Thymus (tissue), 14 donors: Measurements from ENCODE around the gene CACNB1. TPM values are rescaled to one million over a fixed set of nuclear protein-coding genes. Genes with fewer than 3 reads are reported as not detected.

Source experiments
- DNase-seq, 9 donors: peaks; one replicate each; pipeline ENCODE4 v3.0.0-alpha.2; 2013; ENCODE audit warnings: low spot score in 9 of 9, low read depth in 6 of 9, missing footprints in 1 of 9
- H3K27ac ChIP-seq, 2 donors: one replicate each; pipeline ENCODE4 v1.5.1; 2013; ENCODE audit warnings: control low read depth in 1 of 2, low read depth in 1 of 2, low read length in 1 of 2, mild to moderate bottlenecking in 1 of 2, moderate library complexity in 1 of 2
- H3K27me3 ChIP-seq, 2 donors: one replicate each; pipeline ENCODE4 v1.5.1; 2013; ENCODE audit warnings: low read length in 1 of 2; ENCODE audit not compliant: control insufficient read depth in 2 of 2, insufficient read depth in 1 of 2
- H3K36me3 ChIP-seq, 2 donors: one replicate each; pipeline ENCODE4 v1.5.1; 2013; ENCODE audit warnings: low read length in 1 of 2, mild to moderate bottlenecking in 1 of 2, moderate library complexity in 1 of 2; ENCODE audit not compliant: control insufficient read depth in 2 of 2, insufficient read depth in 2 of 2
- H3K4me1 ChIP-seq, 2 donors: one replicate each; pipeline ENCODE4 v1.5.1; 2013; ENCODE audit warnings: low read length in 2 of 2; ENCODE audit not compliant: control insufficient read depth in 2 of 2, insufficient read depth in 2 of 2
- H3K4me3 ChIP-seq, 2 donors: one replicate each; pipeline ENCODE4 v1.5.1; 2013; ENCODE audit warnings: low read length in 2 of 2, control low read depth in 1 of 2, mild to moderate bottlenecking in 1 of 2
- H3K9me3 ChIP-seq, 2 donors: one replicate each; pipeline ENCODE4 v1.5.1; 2013; ENCODE audit warnings: low read length in 1 of 2, mild to moderate bottlenecking in 1 of 2; ENCODE audit not compliant: control insufficient read depth in 2 of 2, insufficient read depth in 1 of 2
- WGBS: extraction: QIAGEN DNeasy Blood & Tissue Kit; methylation state at CpG from one replicate; pipeline ENCODE4 v1.1.7; 2013; 5-methylcytosine and 5-hydroxymethylcytosine counted together
- long read RNA-seq, 10 donors: transcript quantifications; one replicate each; lab custom pipeline, GENCODE V29; 2026
- polyA plus RNA-seq: library from polyadenylated mRNA; stranded (reverse); fragments of 200-250 nt; gene quantifications from one replicate; pipeline ENCODE4 v1.2.3, GENCODE V29; 2013
- total RNA-seq: library from RNA; stranded (reverse); fragments of 120-200 nt; gene quantifications from one replicate; pipeline ENCODE4 v1.2.4, GENCODE V29; 2013
- donor health status: healthy.

Gene CACNB1
- total RNA-seq: 2.9 TPM
- polyA plus RNA-seq: 11.7 TPM
- long read RNA-seq, donor 1: 0 reads
- long read RNA-seq, donor 2: 0 reads
- long read RNA-seq, donor 3, partial matches to known transcripts: 4,002 of 6,423 reads
- long read RNA-seq, donor 3, other reads (novel, unspliced or antisense): 2,421 of 6,423 reads
- long read RNA-seq, donor 4, partial matches to known transcripts: 1,181 of 1,181 reads
- long read RNA-seq, donor 4, other reads (novel, unspliced or antisense): 0 of 1,181 reads
- long read RNA-seq, donor 5, partial matches to known transcripts: 7,045 of 10,199 reads
- long read RNA-seq, donor 5, other reads (novel, unspliced or antisense): 3,154 of 10,199 reads
- long read RNA-seq, donor 6, partial matches to known transcripts: 1,925 of 3,408 reads
- long read RNA-seq, donor 6, other reads (novel, unspliced or antisense): 1,483 of 3,408 reads
- long read RNA-seq, donor 7, partial matches to known transcripts: 5,814 of 8,206 reads
- long read RNA-seq, donor 7, other reads (novel, unspliced or antisense): 2,391 of 8,206 reads
- long read RNA-seq, donor 8, partial matches to known transcripts: 744 of 1,386 reads
- long read RNA-seq, donor 8, other reads (novel, unspliced or antisense): 642 of 1,386 reads
- long read RNA-seq, donor 9: 0 reads
- long read RNA-seq, donor 10, partial matches to known transcripts: 2,711 of 3,862 reads
- long read RNA-seq, donor 10, other reads (novel, unspliced or antisense): 1,151 of 3,862 reads

DNA sequence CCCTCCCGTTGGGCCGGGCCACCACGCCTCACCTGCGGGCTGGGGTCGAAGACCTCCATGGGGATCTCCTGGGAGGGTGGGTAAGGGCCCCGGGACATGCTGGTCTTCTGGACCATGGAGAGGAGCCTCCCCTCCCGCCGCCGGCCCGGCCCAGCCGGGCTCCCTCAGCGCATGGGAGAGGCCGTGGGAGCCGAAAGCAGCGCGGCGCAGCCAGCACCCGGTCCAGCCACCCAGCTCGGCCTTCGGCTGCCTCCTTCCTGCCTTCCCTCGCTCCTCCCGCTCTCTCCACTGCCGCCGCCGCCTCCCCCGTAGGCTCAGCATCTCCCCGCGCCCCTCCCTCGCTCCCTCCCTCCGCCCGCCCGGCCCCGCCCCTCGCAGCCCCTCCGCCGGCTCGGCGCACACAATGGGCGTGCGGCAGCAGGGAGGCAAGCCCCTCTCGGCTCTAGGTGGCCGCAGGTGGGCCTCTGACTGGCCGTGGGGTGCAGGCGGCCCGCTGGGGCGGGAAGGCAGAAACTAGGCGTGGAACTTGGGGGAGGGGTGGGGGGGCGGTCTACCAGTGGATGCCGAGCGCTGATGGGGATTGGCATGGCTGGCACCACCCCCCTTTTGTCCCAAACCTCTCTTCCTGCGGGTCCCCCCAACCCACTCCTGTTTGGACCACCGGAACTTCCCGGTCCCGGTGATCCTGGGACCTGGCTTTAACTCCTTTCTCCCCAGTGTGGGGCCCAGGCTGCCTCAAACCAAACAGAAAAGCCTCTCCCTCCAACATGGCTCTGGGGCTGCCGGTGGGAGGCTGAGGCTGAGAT, at the start of gene CACNB1:
Gene CACNB1, minus strand, starts transcription at position 290 of the 806 bp plus-strand sequence. Its CDS starts 174 bp downstream, at position 116.
- peak in 4 of 9 donors; percentile 69 to 86 (median 72) for DNase-seq
- no peaks in the 10 kb centered on the region for H3K27me3 ChIP-seq
- no peaks in the 10 kb centered on the region for H3K9me3 ChIP-seq
- peaks cover 31 to 64% of the 10 kb centered on the region in 2 donors for H3K4me1 ChIP-seq
- H3K27ac ChIP-seq: peak within 1 kb of the TSS; percentile 64 to 96
- 2% methylated on average over 55 of the region's 55 CpGs for WGBS
- H3K36me3 ChIP-seq: peaks cover 28 to 29% of the 10 kb centered on the region in 2 donors
- peak within 1 kb of the TSS; percentile 78 to 88 for H3K4me3 ChIP-seq

DNA sequence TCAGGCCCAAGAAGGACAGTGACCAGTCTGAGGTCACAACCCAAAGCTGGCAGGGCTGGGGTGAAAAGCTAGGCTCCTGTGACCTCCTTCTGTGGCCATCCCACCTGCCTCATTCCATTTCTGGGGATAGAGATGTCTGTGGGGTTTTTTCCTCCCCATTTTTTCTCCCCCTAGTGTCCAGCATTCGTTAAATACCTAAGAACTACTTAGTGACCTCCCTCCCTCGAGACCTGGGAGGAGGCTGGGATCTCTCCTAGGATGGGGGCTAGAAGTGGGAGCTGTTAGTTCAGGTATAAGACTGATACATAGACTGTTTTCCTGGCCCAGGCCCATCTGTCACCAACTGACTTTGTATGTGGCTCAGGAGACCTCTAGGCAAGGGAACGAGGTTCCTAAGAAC, 48.8 kb upstream of the CACNB1 start:
- no peak for DNase-seq
- 71% methylated on average over 3 of the region's 3 CpGs for WGBS
- peaks cover 0 to 11% of the 10 kb centered on the region in 2 donors for H3K4me1 ChIP-seq

GRCh38 chr17:39244600-39245570, 47.4 kb upstream of the CACNB1 start:
- 53% methylated on average over 6 of the region's 6 CpGs for WGBS

More for the DNA sequence above, 48.8 kb upstream of the CACNB1 start:
- H3K9me3 ChIP-seq: no peaks in the 10 kb centered on the region
- H3K4me3 ChIP-seq: no peak overlapping the region
- no peak overlapping the region for H3K27ac ChIP-seq
- peaks cover 0 to 9% of the 10 kb centered on the region in 2 donors for H3K27me3 ChIP-seq
- peaks cover under 1 to 3% of the 10 kb centered on the region in 2 donors for H3K36me3 ChIP-seq

GRCh38 chr17:39244016-39244599, 46.6 kb upstream of the CACNB1 start:
- peaks cover 0 to 3% of the 10 kb centered on the region in 2 donors for H3K36me3 ChIP-seq
- peak in 2 of 9 donors; percentile 16 to 25 for DNase-seq
- H3K9me3 ChIP-seq: no peaks in the 10 kb centered on the region
- peaks cover 0 to 9% of the 10 kb centered on the region in 2 donors for H3K27me3 ChIP-seq
- peaks cover 4 to 16% of the 10 kb centered on the region in 2 donors for H3K4me1 ChIP-seq
- no peak overlapping the region for H3K4me3 ChIP-seq
- WGBS: 38% methylated on average over 11 of the region's 11 CpGs
- H3K27ac ChIP-seq: no peak overlapping the region

More at GRCh38 chr17:39244600-39245570, 47.4 kb upstream of the CACNB1 start:
- H3K36me3 ChIP-seq: peaks cover 0 to 3% of the 10 kb centered on the region in 2 donors
- DNase-seq: peak; percentile 60 to 91 (median 80)
- peaks cover 0 to 9% of the 10 kb centered on the region in 2 donors for H3K27me3 ChIP-seq
- H3K27ac ChIP-seq: no peak overlapping the region
- H3K9me3 ChIP-seq: no peaks in the 10 kb centered on the region
- H3K4me1 ChIP-seq: peaks cover 1 to 13% of the 10 kb centered on the region in 2 donors
- no peak overlapping the region for H3K4me3 ChIP-seq

- H3K36me3 ChIP-seq: no peaks in the 10 kb centered on the region
- H3K9me3 ChIP-seq: no peaks in the 10 kb centered on the region
- H3K27ac ChIP-seq: no peak overlapping the region
- peaks cover 7 to 18% of the 10 kb centered on the region in 2 donors for H3K4me1 ChIP-seq
- no peak for DNase-seq
- WGBS: 89% methylated on average over 8 of the region's 8 CpGs
- H3K4me3 ChIP-seq: no peak overlapping the region
- H3K27me3 ChIP-seq: peaks cover 0 to 13% of the 10 kb centered on the region in 2 donors
These were observed 45.7 kb upstream of the CACNB1 start for GRCh38 chr17:39243155-39243554.

DNA sequence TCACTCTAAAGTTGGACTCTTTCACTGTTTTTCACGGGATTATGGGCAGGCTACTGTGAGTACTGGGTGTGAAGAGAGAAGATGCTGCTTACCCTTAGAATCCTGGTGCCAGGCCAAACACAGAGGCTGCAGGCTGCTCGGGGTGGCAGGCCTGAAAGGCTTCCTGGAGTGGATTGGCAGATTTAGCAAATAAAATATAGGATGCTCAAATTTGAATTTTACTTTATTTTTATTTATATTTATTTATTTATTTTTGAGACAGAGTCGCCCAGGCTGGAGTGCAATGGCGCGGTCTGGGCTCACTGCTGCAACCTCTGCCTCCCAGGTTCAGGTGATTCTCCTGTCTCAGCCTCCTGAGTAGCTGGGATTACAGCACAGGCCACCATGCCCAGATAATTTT, 43.2 kb upstream of the CACNB1 start:
- Histone ChIP-seq H3K4me3 (no peak overlapping the region), H3K27me3 (peaks cover 0 to 15% of the 10 kb centered on the region in 2 donors), H3K4me1 (peaks cover 10 to 20% of the 10 kb centered on the region in 2 donors), H3K27ac (no peak overlapping the region), H3K36me3 (no peaks in the 10 kb centered on the region), H3K9me3 (no peaks in the 10 kb centered on the region)
- DNase-seq: no peak
- WGBS: 93% methylated on average over 5 of the region's 5 CpGs

GRCh38 chr17:39239640-39240314, 42.3 kb upstream of the CACNB1 start:
- H3K27ac ChIP-seq: no peak overlapping the region
- H3K4me3 ChIP-seq: no peak overlapping the region
- DNase-seq: peak in 8 of 9 donors; percentile 36 to 81 (median 64)
- H3K9me3 ChIP-seq: no peaks in the 10 kb centered on the region
- 30% methylated on average over 16 of the region's 16 CpGs for WGBS
- peaks cover 12 to 23% of the 10 kb centered on the region in 2 donors for H3K4me1 ChIP-seq
- H3K27me3 ChIP-seq: peaks cover 0 to 15% of the 10 kb centered on the region in 2 donors
- H3K36me3 ChIP-seq: no peaks in the 10 kb centered on the region
